NCI-H526 treated with DMSO at 0.1 percent for 48 hours (cell line): ENCODE data around the gene SPP2.

Source experiments
- DNase-seq: peaks from one replicate; lab custom pipeline; 2025; lab: John Stamatoyannopoulos, UW

SPP2 gene

DNA sequence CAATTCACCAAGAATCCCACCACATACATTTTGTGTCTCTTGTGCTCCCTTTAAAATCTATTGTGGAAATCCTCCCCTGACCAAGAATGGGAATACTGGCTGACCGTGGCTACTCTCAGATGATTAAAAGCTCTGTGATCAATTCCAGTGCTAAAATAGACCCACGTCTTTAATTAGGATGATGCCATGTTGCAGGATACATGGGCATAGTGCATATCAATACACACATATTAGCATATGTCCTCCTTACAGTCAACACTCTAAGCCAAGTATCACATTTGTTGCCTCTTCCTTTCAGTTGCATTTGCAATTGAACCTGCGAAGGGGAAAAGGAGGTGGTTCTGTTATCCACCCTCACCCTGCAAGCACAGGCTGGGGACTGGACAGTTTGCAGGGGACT is 41.8 kb downstream of the SPP2 start:
- DNase-seq = no peak

DNA sequence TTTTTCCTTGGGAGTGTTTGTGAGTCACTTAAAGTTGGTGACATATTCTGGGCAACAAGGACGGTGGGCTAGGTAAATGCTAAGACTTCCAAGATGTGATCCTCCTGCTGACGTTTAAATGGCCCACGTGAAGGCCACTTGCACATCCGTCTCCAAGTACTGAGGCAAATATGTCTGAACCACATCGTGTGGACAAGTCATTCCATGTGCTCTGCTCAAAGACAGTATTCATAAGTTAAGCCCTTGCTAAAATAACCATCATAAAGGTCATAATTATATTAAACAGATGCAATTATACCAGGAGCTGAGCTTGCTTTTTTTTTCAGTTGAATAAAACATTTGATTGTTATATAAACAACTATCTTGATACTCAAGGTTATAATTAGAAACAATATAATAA is 44.8 kb downstream of the SPP2 start:
- DNase-seq = no peak

DNA sequence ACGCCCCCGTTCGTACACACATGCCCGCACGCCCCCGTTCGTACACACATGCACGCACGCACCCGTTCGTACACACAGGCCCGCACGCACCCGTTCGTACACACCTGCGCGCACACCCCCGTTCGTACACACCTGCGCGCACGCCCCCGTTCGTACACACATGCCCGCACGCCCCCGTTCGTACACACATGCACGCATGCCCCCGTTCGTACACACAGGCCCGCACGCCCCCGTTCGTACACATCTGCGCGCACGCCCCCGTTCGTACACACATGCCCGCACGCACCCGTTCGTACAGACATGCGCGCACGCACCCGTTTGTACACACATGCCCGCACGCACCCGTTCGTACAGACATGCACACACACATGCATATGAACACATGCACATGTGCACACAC is 45.7 kb downstream of the SPP2 start:
- no peak for DNase-seq

DNA sequence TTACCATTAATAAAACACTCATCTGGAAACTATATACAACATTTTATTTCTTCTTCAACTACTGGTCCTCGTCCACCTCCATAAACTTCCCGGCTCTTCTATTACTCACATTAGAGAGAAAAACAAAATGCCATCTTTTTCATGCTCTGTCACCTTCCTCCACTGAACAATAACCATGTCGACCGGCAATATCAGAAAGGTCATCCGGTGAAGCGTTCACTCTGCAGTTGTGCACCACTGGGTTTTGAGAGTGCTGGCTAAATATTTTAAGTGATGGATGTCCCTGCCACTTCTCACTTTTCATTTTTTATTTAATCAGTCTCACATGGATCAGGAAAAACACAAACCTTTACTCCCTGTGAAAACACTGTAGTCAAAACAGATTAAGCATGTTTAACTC is 48.2 kb downstream of the SPP2 start:
- DNase-seq = no peak

GRCh38 chr2:234099266-234099665 is 48.8 kb downstream of the SPP2 start:
- no peak for DNase-seq

- DNase-seq = no peak
These were observed 50.2 kb downstream of the SPP2 start for GRCh38 chr2:234100686-234101085.

- peak; percentile 10 for DNase-seq
These were observed 51.6 kb downstream of the SPP2 start for GRCh38 chr2:234102112-234102511.

DNA sequence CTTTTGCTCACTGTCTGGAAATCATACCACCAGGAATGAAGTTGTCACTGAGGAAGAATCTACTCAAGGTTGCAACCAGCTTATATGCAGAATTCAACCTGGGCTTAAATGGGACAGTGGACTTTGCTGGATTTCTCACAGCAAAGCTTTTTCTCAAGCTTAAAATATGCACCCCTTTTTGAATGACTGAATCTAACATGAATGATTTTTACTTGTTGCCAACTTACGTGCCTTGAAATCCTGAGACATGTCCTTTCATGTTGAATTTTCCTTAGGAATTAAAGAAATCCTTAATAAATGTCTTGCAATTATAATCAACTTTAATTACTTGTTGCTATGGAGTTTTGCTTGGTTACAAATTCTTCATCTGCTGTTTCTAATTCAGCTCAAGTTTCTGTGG is 57.4 kb downstream of the SPP2 start:
- no peak for DNase-seq

DNA sequence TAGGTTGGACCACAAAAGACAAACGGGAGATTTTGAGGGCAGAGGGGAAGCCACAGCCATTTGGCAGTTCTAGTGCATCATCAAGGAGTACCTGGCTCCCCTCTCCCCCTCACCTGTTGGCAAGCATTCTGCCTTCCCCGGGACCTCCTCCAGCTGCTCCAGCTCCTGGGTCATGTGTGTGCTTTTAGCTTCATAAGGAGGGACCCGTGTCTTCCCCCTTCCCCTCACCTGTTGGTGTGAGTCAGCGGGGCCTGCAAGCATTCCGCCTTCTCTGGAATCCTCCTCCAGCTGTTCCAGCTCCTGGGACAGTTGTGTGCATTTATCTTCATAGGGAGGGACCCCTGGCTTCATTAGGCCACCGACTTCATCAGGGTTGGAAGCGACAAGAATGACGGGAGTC is 58.8 kb downstream of the SPP2 start:
- no peak for DNase-seq

GRCh38 chr2:234110219-234110618 is 59.7 kb downstream of the SPP2 start:
- DNase-seq = no peak

DNA sequence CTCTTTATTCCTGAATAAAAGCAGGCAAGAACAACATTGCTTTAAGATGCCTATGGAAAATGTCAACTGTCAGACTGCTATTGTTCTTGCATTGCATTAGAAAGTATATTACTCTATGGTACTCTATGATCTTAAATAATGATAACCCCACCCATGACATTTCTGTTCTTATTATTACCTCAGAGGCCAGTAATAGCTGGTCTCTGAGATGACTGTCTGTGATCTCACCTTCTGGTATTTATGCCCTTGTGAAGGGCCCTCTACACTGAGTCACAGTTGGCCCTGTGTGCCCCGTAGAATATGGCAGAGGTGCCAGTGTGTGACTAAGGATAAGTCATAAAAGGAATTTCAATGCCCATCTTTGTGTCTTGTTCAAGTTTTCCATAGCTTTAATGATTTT is 61.0 kb downstream of the SPP2 start:
- no peak for DNase-seq

- DNase-seq = no peak
These were observed 65.5 kb downstream of the SPP2 start for GRCh38 chr2:234116010-234116409.

DNA sequence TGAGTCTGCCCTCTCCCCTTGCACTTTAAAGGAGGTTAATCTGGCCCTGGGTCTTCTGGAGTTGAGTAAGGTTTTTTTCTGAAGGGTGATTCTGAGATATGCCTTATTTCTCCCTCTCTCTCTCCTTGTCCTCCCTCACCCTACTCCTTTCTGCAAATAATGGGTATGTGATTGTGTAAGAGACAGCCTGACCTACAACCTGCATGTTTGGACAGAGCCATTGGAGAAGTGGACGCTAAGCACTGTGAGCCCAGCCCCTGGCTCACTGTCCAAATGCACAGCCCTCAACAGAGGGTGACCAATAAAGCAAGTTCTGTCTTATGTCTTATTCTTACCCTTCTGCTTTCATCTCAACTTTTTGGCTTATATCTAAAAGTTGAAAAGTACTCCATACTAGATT is 71.5 kb downstream of the SPP2 start:
- no peak for DNase-seq

DNA sequence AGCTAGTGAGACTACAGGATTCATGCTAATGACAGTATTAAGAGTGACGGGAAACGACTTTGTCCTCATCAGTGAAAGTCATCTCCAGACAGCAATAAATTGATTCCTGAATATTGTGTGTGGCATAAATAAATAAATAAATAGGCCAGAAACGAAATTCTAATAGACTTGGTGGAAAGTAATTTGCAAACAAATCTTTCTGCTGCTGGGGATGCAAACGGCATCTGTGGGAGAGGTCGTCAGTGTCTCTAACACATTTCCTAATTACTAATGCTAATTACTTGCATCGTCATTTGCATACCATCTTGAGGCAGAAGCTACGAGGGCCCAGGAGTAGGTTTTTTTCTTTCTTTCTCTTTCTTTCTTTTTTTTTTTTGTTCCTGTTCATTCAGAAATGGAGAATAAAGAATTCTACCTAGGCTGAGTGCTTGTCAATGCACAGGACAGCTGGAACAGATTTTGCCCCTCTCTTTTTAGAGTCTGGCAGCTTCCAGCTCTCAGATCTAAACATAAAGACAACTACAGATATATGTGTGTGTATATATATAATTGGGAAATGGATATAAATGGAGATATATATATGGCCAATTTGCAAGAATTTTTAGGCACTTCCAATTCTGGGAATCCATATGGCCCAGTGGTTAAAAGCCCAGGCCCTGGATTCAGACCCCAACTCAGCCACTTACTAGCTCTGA is 75.1 kb downstream of the SPP2 start:
- peak; percentile 35 for DNase-seq

DNA sequence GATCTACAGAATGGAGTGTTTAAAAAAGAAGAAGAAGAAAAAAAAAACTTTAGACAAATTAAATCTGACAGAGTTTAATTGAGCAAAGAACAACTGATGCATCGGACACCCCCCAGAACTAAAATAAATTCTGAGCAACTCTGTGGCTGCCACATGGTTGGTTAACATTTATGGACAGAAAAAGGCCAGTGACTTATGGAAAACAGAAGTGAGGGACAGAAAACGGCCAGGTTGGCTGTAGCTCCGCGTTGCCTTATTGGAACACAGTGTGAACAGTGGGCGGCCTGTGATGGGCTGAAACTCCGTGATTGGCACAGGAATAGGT is 75.6 kb downstream of the SPP2 start:
- DNase-seq = no peak
